Right hindlimb (tissue), 1 donor: ENCODE measurements around the gene C1orf56.
A peak's percentile ranks its signal among the peaks of the same experiment; 100 is the strongest.

Experiments used
- DNase-seq: peaks from one replicate; pipeline ENCODE4 v3.0.0-alpha.2; 2018

C1orf56 gene, protein sequence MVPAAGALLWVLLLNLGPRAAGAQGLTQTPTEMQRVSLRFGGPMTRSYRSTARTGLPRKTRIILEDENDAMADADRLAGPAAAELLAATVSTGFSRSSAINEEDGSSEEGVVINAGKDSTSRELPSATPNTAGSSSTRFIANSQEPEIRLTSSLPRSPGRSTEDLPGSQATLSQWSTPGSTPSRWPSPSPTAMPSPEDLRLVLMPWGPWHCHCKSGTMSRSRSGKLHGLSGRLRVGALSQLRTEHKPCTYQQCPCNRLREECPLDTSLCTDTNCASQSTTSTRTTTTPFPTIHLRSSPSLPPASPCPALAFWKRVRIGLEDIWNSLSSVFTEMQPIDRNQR

DNA sequence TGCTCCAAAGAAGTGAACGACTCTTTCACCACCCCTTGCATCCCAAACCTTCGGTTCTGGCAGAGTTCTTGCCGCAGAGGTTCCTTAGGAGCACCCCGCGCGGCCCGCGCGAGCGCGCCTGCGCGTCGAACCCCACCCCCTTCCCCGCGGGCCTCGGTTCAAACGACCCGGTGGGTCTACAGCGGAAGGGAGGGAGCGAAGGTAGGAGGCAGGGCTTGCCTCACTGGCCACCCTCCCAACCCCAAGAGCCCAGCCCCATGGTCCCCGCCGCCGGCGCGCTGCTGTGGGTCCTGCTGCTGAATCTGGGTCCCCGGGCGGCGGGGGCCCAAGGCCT is at the start of gene C1orf56:
Gene C1orf56, plus strand, starts transcription at position 161 of the 334 bp plus-strand sequence. Its CDS starts 97 bp downstream, at position 258.
- peak; percentile 83 for DNase-seq

DNA sequence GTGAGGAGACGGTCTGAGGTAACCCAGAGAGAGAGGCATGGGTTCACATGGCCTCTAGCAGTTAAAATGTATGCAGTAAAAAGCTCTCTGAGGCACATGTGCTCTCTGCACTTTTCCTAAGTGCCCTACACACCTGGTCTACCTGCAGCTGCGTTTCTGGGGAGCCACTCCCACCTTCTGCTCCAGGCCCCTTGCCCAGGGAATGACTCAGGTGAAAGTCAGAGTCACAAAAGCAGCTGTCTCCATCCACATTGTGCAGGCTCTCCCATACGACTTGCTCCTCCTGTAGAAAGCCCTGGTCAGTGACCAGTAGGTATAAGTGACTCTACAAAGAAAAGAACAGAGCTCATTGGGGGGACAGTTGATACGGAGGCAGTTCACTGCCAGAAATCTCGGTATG is 49.6 kb upstream of the C1orf56 start:
- no peak for DNase-seq

DNA sequence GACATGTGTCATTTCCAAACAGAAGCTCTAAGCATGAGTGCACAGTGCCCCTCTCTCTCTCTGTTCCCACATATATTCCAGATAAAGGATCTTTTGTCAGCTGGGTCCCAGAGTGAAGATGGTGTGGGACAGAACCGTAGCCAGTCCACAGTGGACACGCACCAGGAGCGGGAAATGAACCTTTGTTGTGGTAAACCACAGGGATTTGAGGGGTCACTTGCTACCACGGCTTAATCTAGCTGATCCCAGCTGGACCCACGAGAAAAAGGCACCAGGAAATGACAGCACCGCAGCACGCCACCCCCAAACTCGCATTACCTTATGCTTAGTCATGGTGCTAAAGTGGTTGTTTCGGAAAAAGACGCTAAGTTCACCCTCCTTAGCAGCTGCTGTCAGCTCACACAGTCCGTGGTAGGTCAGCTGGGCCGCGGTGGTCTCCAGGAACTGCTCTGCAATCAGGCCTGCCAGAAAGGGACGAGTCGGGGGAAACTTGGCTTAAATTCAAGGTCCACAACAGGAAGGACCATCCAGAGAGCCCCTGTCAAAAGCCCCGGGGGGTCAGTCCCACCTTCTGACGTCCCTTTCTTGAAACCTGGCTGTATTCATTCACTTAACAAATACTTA is 48.4 kb upstream of the C1orf56 start:
- no peak for DNase-seq

DNA sequence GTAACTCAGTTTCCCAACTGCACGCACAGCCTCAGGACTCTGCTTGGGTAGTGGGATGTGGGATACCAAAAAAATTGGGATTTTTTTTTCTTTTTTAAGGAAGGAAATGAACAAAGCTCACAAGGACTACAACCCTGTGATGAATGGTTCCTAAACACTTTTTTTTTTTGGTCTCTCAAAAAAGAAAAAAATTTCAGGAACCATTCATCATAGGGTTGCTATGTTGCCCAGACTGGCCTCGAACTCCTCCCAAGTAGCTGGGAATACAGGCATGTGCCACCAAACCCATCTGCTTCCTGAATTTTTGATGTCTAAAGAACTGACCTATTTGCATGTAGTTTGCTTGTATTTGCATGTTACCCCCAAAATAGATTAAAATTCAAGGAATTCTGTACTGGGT is 47.6 kb upstream of the C1orf56 start:
- DNase-seq, result no peak

DNA sequence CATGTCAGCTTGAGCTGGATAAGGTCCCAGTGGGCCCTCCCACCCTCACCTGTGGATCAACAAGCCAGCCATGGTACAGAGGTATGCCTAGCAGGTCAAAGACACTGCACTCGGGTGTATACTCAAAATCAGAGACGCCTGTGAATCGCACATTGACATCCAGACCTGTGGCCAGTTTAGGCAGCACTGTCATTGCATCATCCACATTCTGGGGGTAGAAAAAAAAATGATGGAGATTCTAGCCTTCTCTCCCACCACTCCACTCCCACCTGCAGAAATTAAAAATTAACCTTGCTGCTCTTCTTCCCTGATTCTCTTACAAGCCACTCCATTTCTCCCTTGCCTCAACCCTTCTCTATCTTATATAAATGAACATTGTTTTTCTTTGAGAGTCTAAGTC is 47.1 kb upstream of the C1orf56 start:
- DNase-seq, result no peak

DNA sequence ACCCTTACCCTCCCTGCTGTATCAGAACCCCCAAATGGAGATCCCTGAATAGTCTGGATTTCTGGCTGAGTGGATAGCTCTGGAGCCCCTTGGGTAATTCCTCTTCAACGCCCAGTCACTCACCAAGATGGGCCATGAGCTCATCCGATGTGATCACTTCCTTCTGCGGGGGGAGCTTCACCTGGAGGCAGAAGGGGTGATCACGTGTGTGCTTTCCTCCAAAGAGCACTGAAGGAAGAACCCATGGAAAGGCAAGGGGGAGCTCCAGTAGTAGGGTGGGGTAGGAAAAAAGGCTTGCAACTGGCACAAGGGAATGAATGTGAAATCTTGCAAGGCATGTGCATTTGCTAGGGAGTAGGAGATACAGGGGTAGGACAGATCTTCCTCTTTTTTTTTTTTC is 45.9 kb upstream of the C1orf56 start:
- DNase-seq, result no peak

DNA sequence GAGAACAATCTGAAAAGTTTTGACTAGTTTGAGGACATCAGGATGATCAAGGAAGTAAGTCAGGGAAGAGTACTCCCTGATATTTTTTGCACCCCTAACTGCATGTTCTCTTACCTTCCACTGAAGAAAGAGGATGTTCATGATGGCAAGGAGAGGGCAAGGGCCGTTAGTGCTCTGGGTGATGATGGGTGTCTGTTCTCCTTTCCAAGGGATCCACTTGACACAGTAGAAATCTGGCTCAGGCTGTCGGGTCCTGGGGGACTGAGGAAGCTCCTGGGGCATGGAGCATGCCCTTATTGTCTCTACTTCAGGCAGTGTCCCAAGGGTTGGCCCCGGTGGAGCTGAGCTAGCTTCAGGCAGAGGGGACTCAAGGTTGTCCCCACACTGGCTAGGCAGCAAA is 45.5 kb upstream of the C1orf56 start:
- no peak for DNase-seq

DNA sequence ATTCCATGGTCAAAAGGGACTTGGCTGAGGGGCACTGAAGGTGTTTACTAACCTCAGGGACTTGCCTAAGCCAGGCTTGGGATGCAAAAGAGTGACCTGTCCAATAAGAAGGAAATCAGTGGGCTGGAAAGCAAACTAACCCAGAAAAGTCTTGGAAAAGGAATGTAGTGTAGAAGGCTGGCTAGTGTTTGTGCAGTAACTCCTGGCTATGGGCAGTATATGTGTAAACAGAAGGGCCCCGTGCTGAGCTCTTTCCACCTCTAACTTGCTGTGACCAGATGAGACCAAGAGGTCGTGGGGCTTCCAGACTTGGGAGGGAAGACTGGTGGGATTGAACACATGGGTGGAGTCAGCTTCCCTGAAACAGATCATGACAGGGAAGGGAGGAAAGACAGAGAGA is 44.9 kb upstream of the C1orf56 start:
- no peak for DNase-seq

DNA sequence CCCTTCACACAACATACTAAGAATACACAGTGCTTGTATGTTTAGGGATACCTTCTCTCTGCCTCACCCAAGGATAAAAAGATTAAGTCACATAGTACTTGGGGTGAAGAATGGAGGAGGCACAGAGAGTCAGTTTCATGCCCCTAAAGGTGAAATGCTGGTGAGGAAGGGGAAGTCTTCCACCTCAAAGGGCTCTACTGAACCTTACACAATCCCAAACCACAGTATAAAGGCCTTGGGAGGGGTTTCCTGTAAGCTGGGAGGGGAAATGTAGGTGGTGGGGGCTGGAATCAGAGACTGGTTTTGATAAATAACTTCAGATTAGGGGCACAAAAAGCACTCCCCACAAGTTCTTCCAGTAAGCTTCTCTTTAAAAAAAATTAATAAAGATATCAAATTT is 44.4 kb upstream of the C1orf56 start:
- DNase-seq, result no peak

DNA sequence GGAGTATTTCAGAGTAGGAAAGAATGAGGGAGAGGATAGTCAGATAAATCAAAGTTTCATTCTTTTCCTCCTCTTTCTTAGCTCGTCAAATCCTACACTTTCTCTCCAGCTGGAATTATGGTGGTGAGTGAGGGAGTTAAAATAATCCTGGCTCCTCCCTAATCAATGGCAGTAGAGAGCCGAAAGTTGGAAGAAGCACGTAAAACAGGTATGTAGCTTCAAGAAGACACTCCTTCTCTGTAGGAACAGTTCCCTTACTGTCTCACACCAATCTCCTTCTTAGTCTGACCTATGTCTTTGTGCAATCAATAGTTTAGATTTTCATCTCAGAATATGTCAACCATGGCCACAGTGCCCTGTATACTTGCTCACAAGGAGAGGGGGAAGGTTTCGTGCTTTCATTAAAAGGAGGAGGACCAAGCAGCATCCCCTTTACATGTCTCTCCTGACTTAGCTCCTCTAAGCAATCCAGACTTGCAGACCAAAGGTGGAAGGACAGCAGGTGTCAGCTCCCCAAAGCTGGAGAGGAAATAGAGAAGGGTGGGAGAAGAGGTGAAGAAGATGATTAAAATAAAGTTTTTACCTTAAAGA is 41.7 kb upstream of the C1orf56 start:
- DNase-seq, result no peak

DNA sequence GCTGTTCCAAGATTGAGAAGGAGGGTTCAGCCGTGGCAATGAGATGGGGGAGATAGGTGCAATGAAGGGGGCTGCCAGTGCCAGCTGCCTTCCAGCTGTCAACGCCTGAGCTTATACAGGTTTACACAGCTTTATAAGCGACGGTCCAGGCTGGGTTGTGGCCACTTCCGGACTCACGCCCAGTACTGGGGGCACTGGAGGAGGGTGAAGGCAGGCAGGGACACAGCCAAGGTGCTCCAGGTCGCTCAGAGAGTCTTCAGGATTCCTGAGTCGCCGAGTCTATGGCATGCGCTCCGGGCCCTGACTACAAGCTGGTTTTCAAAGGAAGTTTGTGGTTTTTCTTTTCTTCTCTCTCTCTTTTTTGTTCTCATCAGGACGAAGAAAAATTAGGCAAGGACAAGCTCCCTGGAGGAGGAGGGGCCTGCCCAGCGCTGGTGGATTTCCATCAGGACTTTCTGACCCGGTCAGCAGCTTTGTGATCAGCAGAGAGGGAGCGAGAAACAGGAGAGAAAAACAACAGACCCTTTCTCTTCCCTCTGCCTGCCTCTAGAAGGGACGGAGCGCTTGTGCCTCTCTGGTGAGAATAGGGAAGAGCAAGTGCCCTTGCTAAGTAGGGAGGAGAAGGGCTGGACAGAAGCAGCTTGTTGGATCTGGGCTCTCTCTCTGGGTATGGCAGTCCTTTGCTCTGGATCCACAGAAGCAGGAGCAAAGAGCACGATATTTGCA is 41.1 kb upstream of the C1orf56 start, which contains the start of gene MINDY1:
Gene MINDY1, minus strand, starts transcription at position 576 of the 726 bp plus-strand sequence. CDS start 4,285 bp downstream, outside the sequence.
- DNase-seq, result peak; percentile 84

DNA sequence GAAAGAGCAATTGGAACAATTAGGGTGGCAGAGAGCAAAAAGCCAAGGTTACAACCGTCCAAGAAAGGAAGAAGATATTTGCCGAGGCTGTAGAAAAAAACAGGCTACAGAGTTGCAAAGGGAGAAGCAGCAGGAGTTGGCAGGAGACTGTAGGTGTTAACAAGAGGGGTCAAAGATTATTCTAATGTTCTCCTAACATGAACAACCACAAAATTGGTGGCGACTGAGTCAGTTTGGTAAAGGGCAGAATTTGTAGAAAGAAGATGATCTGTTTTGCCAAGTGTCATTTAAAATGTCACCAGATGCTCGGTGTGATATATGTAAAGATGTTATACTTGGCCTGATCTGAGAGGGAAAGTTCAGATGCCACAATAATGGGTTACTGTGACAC is 39.7 kb upstream of the C1orf56 start:
- DNase-seq, result no peak

DNA sequence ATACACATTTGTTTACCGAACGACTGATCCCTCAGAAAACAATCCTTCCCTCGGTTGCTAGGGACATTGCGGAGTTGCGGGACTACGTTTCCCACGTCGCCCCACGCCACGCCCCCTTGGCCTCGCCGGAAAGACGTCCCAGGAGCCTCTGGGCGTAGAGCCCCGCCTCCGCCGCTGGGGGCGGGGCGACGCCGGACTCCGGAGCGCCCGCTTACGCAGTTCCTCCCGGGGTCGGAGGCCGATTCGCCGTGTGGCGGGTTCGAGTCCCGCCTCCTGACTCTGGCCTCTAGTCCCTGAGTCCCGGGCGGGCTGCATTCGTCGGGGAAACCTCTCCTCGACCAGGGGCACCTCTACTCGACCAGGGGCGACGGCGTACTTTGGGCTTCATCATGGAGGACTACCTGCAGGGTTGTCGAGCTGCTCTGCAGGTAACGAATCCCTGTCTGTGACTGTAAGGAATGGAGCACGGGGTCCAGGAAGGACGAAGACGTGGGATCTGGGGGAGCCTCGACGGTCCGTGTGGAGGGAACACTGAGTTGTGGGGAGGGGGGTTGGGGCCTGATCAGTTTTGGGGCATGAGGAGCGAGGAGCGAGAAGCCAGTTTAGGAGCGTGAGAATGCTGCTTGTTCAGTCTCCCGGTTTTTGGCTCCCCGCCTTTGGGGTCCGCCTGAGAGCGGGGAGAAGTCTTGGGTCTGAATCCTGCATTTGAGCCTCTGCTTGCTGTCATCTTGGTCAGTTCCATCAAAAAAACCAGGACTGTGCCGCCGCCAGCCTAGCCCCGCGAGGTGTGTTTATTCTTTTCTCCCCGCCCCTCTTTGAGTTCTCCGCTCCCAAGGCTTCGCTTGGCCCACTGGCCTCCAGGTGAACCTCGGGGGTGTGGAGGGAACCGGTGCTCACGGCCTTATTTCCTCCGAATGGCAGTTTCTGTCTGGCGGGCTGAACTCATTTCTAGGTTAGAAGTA is 39.0 kb upstream of the C1orf56 start, which contains the start of gene PRUNE1:
Gene PRUNE1, plus strand, starts transcription at position 206 of the 962 bp plus-strand sequence. Its CDS starts 184 bp downstream, at position 390.
- DNase-seq, result peak; percentile 97

DNA sequence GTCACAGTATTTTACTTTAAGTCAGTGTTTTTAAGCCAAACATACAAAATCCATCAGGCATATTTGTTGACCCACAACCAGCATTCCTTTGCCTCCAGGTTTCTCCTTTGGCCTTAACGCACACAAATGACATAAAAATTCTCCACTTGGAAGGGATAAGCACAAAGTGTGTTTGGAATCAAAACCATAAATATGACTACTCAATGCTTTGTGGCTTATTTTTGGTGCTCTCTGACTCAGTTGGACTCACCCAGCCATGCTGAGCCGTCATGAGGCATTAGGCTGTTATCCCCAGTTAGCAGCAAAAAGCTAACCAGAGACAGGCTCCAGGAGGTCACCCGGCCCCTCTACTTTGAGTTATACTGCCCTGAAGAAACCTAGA is 38.4 kb upstream of the C1orf56 start:
- DNase-seq, result no peak

DNA sequence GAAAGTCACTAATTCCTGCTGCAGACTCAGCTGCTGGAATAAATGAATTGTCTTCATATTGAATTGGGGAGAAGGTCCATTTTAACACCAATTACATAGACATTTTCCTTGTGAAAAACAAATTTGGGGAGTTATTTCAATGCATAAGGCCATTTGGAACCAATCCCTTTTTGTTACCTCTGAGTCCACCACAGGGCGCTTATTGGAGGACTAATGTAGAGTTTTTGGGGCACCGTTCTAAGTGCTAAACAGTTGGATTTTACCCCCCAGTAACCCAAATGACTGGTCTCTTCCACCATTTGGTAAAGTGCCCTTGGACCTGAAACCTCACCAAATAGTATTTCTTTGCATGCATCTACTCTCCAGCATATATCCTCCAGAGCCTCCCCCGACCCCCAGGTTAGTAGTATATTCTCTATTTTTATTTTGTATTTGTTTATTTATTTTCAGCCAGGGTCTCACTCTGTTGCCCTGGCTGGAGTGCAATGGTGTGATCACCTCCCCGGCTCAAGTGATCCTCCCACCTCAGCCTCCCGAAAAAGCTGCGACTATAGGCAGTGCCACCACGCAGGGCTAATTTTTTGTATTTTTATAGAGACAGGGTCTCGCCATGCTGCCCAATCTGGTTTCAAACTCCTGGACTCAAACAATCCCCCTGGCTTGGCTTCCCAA is 37.7 kb upstream of the C1orf56 start:
- no peak for DNase-seq

DNA sequence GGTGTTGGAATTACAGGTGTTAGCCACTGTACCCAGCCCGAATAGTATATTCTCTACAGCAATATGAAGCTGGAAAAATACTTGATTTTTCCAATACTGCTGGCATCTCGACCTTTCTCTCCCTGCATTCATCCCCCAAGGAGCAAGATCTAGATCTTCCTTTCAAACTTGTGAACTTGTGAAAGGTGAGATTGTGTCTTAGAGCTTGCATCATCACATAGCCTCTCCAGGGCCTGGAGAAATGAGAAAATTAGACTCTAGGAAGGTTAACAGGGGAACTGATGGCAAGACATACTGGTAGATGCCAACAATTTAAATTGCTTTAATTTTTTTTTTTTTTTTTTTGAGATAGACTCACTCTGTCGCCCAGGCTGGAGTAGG is 37.2 kb upstream of the C1orf56 start:
- DNase-seq, result no peak

DNA sequence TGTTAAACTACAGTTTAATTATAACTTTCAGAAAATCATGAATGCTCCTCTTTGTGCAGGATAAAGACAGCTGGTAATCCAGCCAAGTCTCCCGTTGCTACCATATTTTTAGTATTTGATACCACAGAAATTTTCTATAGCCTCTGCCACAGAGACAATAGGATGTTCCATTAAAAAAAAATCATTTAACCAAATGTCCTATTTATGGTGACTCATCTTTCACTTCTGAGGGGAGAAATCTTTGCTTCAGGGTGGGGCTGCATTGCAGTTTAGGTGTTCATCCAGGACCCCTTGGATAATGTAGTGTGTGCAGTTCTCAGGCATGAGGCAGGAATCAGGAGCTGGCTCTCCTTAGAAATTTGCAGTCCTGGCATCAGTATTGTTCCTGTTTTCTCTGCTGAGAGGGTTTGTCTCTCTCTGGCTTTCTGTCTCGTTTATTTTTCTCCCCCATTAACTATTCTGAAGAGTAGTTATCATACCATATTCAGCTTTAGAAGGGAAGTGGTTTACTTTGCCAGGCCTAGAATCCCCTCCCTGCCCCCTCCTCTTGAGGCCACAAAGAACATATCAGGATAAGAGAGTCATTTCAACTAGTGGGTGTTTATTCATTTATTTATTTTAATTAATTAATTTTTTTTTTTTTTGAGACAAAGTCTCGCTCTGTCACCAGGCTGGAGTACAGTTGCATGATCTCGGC is 36.2 kb upstream of the C1orf56 start:
- DNase-seq, result no peak

DNA sequence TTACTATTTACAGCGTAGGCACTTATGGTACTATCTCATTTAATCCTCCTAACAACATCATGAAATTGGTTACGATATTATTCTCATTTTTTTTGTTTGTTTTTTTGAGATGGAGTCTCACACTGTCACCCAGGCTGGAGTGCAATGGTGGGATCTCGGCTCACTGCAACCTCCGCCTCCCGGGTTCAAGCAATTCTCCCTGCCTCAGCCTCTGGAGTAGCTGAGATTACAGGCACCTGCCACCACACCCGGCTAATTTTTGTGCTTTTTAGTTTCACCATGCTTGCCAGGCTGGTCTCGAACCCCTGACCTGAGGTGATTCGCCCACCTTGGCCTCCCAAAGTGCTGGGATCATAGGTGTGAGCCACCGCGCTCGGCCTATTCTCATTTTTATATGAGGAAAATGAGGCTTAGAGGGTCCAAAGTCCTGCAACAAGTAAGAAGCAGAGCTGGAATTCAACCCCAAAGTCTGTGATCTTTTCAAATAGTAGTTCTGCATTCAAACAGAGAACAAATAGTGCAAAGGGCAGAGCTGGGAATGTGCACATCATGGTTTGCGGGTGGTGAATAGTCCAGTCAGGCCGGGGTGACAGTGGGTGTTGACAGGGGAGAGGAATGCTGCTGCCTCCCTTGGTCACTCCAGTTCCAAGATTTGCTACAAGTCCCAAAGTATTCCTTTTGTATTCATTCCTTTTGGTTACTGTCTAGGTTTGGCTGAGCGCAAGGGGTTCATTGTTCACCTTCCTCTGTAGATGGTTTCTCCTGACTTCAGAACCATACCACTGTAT is 34.7 kb upstream of the C1orf56 start:
- no peak for DNase-seq

DNA sequence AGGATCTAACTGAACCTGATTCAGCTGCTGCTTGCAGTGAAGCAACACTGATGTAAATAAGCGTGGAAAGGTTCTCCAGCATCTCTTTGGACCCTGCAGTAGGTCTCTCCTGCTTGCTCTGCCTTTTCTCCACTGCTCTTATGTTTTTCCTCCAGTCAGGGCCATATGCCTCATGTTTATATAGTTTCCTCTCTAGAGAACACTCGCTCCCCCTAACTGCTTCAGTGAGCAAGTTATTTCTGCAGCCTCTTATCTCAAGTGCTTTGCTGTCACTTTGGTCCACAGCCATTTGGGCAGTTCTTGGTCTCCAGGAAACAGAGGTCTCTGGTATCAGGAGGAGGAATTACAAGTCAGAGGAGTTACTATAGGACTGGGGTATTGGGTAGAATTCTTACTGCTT is 34.0 kb upstream of the C1orf56 start:
- no peak for DNase-seq

DNA sequence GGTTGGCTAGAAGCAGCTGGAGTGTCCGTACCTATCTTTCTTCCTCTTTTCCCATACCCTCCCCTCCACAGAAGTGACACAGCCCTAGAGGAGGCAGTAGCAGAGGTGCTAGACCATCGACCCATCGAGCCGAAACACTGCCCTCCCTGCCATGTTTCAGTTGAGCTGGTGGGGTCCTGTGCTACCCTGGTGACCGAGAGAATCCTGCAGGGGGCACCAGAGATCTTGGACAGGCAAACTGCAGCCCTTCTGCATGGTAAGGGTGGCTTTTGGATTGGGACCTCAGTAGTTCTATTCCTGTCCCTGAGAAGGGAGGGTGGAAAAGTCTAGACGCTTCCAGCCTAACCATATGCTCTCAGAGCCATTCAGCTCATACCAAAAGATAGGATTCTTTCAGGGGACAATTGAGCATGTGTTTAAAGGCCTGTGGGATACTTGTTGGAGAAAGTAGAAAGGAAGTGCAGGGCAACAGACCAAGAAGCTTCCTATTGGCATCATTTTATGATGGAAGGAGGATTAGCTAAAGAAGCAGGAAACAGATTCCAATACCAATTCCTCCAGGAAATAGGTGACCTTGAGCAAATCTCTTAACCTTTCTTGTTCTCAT is 22.9 kb upstream of the C1orf56 start:
- DNase-seq, result peak; percentile 75
